ENCODE measurements around the gene RFXAP. TPM values are rescaled to one million over a fixed set of nuclear protein-coding genes. Genes with fewer than 3 reads are reported as not detected.
A peak's percentile ranks its signal among the peaks of the same experiment; 100 is the strongest.
"Not testable (repeated sequence)": the region's sequence is repeated elsewhere in the genome, so short reads cannot be mapped to it uniquely, and the experiment has no call there.

Gene RFXAP, protein sequence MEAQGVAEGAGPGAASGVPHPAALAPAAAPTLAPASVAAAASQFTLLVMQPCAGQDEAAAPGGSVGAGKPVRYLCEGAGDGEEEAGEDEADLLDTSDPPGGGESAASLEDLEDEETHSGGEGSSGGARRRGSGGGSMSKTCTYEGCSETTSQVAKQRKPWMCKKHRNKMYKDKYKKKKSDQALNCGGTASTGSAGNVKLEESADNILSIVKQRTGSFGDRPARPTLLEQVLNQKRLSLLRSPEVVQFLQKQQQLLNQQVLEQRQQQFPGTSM
- total RNA-seq = 10 to 100 TPM; 13.9 to 15.3 TPM

- peak within 1 kb of the TSS; percentile 91 for H3K4me3 Mint-ChIP-seq
- peak within 1 kb of the TSS; percentile 95 for H3K27ac Mint-ChIP-seq
- ATAC-seq (replicated peaks) = peak; percentile 85
- H3K9me3 Mint-ChIP-seq = no peaks in the 10 kb centered on the region
- peaks cover 3% of the 10 kb centered on the region for H3K27me3 Mint-ChIP-seq
- peaks cover 29% of the 10 kb centered on the region for H3K36me3 Mint-ChIP-seq (ENCODE audit: low read depth)
- peaks cover 16% of the 10 kb centered on the region for H3K4me1 Mint-ChIP-seq
Observed at GRCh38 chr13:36818804-36819738, at the start of gene RFXAP. RFXAP (plus strand) TSS chr13:36819222; CDS start chr13:36819358, 136 bp downstream.

GRCh38 chr13:36769545-36769944 is 49.5 kb upstream of the RFXAP start:
- Mint-ChIP-seq H3K9me3 (peaks cover 12% of the 10 kb centered on the region), H3K27ac (no peak overlapping the region), H3K36me3 (ENCODE audit: low read depth) (no peaks in the 10 kb centered on the region), H3K4me1 (no peaks in the 10 kb centered on the region), H3K27me3 (peaks cover 27% of the 10 kb centered on the region), H3K4me3 (no peak overlapping the region)
- no peak for ATAC-seq (replicated peaks)

DNA sequence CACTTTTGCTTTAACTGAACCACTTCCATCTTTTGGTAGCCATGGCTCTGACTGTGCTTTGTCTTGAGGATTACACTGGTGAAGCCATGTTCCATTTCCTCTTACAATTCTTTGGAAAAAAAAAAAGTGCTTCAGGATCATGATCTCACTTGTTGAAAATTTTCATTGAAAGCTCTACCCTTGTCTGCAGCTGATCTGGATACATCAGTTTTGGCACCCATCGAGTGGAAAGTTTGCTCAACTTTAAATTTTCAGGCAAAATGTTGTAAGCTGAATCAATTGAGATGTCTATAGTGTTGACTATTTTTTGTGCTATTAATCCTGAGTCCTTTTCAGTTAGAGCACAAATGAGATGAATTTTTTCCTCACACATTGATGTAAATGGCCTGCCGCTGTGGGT is 48.3 kb upstream of the RFXAP start:
- Mint-ChIP-seq H3K9me3 (peaks cover 12% of the 10 kb centered on the region), H3K4me1 (no peaks in the 10 kb centered on the region), H3K4me3 (no peak overlapping the region), H3K27me3 (peaks cover 31% of the 10 kb centered on the region), H3K27ac (no peak overlapping the region), H3K36me3 (ENCODE audit: low read depth) (no peaks in the 10 kb centered on the region)
- no peak for ATAC-seq (replicated peaks)

DNA sequence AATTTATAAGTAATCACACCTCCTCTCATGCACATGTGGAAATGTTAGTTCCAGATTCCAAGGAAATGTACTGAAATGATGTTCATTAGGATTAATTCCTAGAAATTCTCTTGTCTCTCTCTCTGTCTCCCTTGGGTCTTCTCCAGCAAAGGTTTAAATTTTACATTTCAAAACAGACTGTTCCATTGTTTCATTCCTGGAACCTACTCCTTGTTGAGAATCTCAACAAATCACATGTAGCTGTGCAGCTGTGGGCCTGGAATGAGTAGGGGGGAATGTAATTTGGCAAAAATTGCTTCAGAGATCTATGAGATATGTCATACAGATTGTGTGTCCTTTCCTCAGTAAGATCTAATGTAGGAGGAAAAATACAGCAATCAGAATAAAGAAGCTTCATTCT is 46.2 kb upstream of the RFXAP start:
- H3K9me3 Mint-ChIP-seq = no peaks in the 10 kb centered on the region
- H3K27me3 Mint-ChIP-seq = peaks cover 40% of the 10 kb centered on the region
- H3K27ac Mint-ChIP-seq = no peak overlapping the region
- no peaks in the 10 kb centered on the region for H3K36me3 Mint-ChIP-seq (ENCODE audit: low read depth)
- ATAC-seq (replicated peaks) = no peak
- no peaks in the 10 kb centered on the region for H3K4me1 Mint-ChIP-seq
- H3K4me3 Mint-ChIP-seq = no peak overlapping the region

DNA sequence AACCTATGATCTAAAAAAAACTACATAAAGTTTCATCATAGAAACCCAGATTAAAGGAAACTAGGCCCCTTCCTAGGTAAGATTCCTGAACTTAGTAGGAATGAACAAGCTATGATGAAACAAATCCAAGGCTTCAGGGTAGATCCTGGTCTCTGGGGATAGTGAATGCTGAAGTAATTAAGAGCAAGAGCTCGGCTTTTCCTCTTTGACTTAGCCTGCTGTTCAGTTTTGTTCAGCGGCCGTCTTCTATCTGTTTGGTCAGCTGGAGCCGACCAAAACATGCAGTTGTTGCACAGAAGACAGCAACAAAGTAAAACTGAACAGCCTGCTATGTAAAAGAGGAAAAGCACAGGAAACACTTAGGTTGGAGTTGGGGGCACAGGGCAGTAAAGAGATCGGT is 44.1 kb upstream of the RFXAP start:
- no peak for ATAC-seq (replicated peaks)
- Mint-ChIP-seq H3K27ac (no peak overlapping the region), H3K4me1 (no peaks in the 10 kb centered on the region), H3K36me3 (ENCODE audit: low read depth) (no peaks in the 10 kb centered on the region), H3K4me3 (no peak overlapping the region), H3K9me3 (no peaks in the 10 kb centered on the region), H3K27me3 (peaks cover 44% of the 10 kb centered on the region)

DNA sequence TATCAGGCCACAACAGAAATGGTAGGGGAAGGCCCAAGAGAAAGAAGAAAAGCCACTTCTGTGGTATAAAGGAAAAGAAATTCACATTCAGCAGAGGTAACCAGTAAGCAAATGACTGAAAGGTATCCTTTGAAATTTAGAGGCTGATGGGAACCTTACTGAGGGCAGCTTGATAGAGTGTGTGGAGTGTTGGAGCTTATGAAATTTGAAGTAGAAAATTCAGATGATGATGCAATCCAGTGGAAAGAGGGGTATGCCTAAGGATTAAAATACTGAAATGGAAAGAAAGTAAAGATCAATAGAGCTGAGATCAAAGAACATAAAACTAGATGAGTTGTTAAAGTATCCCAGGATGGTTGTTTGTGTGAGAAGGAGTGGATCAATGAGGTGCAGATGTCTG is 42.8 kb upstream of the RFXAP start:
- no peaks in the 10 kb centered on the region for H3K9me3 Mint-ChIP-seq
- H3K4me3 Mint-ChIP-seq = no peak overlapping the region
- H3K27me3 Mint-ChIP-seq = peaks cover 44% of the 10 kb centered on the region
- H3K4me1 Mint-ChIP-seq = no peaks in the 10 kb centered on the region
- no peaks in the 10 kb centered on the region for H3K36me3 Mint-ChIP-seq (ENCODE audit: low read depth)
- no peak for ATAC-seq (replicated peaks)
- no peak overlapping the region for H3K27ac Mint-ChIP-seq

GRCh38 chr13:36778083-36778671 is 40.8 kb upstream of the RFXAP start:
- no peak overlapping the region for H3K4me3 Mint-ChIP-seq
- no peaks in the 10 kb centered on the region for H3K9me3 Mint-ChIP-seq
- H3K4me1 Mint-ChIP-seq = no peaks in the 10 kb centered on the region
- H3K27me3 Mint-ChIP-seq = peaks cover 42% of the 10 kb centered on the region
- no peak for ATAC-seq (replicated peaks)
- H3K36me3 Mint-ChIP-seq (ENCODE audit: low read depth) = no peaks in the 10 kb centered on the region
- no peak overlapping the region for H3K27ac Mint-ChIP-seq

DNA sequence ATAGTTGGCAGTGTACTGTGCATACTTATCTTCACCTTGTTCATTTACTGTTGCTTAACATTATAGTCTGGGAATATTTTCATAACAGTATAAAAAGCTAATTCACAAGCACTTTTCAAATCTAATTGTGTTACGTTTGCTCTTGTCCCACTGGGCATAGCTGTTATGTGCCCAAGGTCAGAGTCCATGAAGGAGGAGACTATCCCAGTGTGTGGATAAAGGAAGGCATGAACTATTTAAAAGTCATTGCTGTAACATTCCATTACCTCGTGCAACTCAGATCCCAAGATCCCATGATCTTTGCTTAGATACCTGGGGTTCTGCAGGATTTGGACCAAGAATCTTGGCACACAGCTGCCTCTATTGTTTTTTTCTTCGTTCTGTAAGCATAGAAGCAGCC is 35.1 kb upstream of the RFXAP start:
- Mint-ChIP-seq H3K4me3 (no peak overlapping the region), H3K27ac (no peak overlapping the region), H3K36me3 (ENCODE audit: low read depth) (no peaks in the 10 kb centered on the region), H3K27me3 (peaks cover 30% of the 10 kb centered on the region), H3K4me1 (no peaks in the 10 kb centered on the region), H3K9me3 (no peaks in the 10 kb centered on the region)
- no peak for ATAC-seq (replicated peaks)

DNA sequence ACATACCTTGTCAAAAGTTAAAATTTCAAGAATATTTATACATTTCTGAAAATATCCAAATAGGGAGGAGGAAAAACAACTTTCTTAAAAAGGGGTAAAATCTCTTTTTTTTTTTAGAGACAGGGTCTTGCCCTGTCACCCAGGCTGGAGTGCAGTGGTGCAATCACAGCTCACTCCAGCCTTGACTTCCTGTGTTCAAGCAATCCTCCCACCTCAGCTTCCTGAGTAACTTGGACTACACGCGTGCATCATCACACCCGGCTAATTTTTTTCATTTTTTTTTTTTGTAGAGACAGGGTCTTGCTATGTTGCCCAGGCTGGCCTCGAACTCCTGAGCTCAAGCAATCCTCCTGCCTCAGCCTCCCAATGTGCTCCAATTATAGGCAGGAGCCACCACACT is 32.8 kb upstream of the RFXAP start:
- not testable (repeated sequence) for H3K4me1 Mint-ChIP-seq; H3K36me3 Mint-ChIP-seq (ENCODE audit: low read depth); ATAC-seq (replicated peaks); H3K27ac Mint-ChIP-seq; H3K9me3 Mint-ChIP-seq; H3K4me3 Mint-ChIP-seq
- peaks cover 32% of the 10 kb centered on the region for H3K27me3 Mint-ChIP-seq

- H3K4me1 Mint-ChIP-seq = no peaks in the 10 kb centered on the region
- no peak overlapping the region for H3K27ac Mint-ChIP-seq
- no peak for ATAC-seq (replicated peaks)
- no peaks in the 10 kb centered on the region for H3K36me3 Mint-ChIP-seq (ENCODE audit: low read depth)
- H3K4me3 Mint-ChIP-seq = no peak overlapping the region
- no peaks in the 10 kb centered on the region for H3K9me3 Mint-ChIP-seq
- H3K27me3 Mint-ChIP-seq = peaks cover 33% of the 10 kb centered on the region
Observed at GRCh38 chr13:36787181-36787580, 31.8 kb upstream of the RFXAP start.

DNA sequence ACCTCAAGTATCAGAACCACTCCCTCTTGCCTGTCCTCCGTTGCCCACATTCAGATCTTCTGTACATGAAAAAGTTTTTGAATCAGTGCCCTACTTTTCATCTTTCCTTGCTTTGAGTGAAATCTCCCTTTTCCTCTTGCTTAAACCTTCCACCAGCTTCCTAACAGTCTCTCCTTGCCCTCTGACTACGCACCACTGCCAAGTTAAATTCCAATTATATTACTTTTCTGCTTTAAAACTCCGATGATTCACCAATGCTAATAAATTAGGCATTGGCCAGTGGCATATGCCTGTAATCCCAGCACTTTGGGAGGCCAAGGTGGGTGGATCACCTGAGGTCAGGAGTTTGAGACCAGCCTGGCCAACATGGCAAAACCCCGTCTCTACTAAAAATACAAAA is 30.7 kb upstream of the RFXAP start:
- no peak for ATAC-seq (replicated peaks)
- Mint-ChIP-seq H3K9me3 (no peaks in the 10 kb centered on the region), H3K27ac (no peak overlapping the region), H3K4me1 (no peaks in the 10 kb centered on the region), H3K36me3 (ENCODE audit: low read depth) (no peaks in the 10 kb centered on the region), H3K27me3 (peaks cover 28% of the 10 kb centered on the region), H3K4me3 (no peak overlapping the region)

- Mint-ChIP-seq H3K36me3 (ENCODE audit: low read depth) (no peaks in the 10 kb centered on the region), H3K27me3 (peaks cover 25% of the 10 kb centered on the region), H3K9me3 (no peaks in the 10 kb centered on the region), H3K27ac (no peak overlapping the region), H3K4me3 (no peak overlapping the region), H3K4me1 (no peaks in the 10 kb centered on the region)
- ATAC-seq (replicated peaks) = peak; percentile 46
Observed at GRCh38 chr13:36789061-36789460, 30.0 kb upstream of the RFXAP start.

- H3K36me3 Mint-ChIP-seq (ENCODE audit: low read depth) = no peaks in the 10 kb centered on the region
- peaks cover 24% of the 10 kb centered on the region for H3K27me3 Mint-ChIP-seq
- no peak overlapping the region for H3K4me3 Mint-ChIP-seq
- no peaks in the 10 kb centered on the region for H3K4me1 Mint-ChIP-seq
- no peak for ATAC-seq (replicated peaks)
- H3K9me3 Mint-ChIP-seq = no peaks in the 10 kb centered on the region
- H3K27ac Mint-ChIP-seq = no peak overlapping the region
Observed at GRCh38 chr13:36789730-36790129, 29.3 kb upstream of the RFXAP start.

DNA sequence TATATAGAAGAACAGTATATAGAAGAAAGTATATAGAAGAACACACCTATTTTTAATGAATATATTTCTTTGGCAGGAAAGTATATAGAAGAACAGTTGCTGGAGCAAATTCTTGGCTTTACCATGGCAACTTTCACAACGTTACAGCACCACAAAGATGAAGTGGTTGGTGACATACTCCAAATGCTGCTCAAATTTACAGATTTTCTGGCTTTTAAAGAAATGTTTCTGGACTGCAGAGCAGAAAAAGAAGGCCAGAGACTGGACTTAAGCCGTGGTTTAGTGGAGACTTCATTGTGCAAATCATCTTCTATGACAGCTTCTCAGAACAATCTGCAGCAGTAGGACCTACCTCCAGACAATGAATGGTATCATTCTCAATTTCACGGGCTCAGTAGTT is 24.3 kb upstream of the RFXAP start:
- no peaks in the 10 kb centered on the region for H3K4me1 Mint-ChIP-seq
- H3K27ac Mint-ChIP-seq = no peak overlapping the region
- ATAC-seq (replicated peaks) = no peak
- no peaks in the 10 kb centered on the region for H3K9me3 Mint-ChIP-seq
- H3K36me3 Mint-ChIP-seq (ENCODE audit: low read depth) = no peaks in the 10 kb centered on the region
- no peak overlapping the region for H3K4me3 Mint-ChIP-seq
- peaks cover 12% of the 10 kb centered on the region for H3K27me3 Mint-ChIP-seq

DNA sequence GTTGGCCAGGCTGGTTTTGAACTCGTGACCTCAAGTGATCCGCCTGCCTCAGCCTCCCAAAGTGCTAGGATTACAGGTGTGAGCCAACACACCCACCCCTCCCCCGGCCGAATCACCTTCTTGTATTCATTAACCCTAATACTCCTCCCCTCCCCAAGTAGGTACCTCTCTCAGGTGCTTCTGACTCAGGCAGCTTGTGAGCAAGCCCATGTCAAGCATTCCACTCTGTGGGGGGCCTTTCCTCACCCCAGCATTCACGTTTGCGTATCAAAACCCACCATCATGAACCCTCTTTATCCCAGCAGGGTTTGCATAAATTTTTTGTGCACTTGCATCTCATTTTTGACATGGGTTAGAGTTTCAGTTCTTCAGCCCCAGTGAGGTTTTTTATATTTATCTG is 23.6 kb upstream of the RFXAP start:
- Mint-ChIP-seq H3K27ac (no peak overlapping the region), H3K4me3 (no peak overlapping the region), H3K36me3 (ENCODE audit: low read depth) (no peaks in the 10 kb centered on the region), H3K27me3 (peaks cover 8% of the 10 kb centered on the region), H3K4me1 (no peaks in the 10 kb centered on the region), H3K9me3 (no peaks in the 10 kb centered on the region)
- ATAC-seq (replicated peaks) = no peak
